NOMO-1 (cell line): ENCODE data around the gene RRH.
A peak's percentile ranks its signal among the peaks of the same experiment; 100 is the strongest.
"Not testable (repeated sequence)": the region's sequence is repeated elsewhere in the genome, so short reads cannot be mapped to it uniquely, and the experiment has no call there.

ENCODE experiments used
- DNase-seq, 2 experiments: peaks; one replicate each; lab custom pipeline; 2025; ENCODE audit not compliant: unreplicated experiment in 2 of 2; lab: John Stamatoyannopoulos, UW

The RRH gene, protein sequence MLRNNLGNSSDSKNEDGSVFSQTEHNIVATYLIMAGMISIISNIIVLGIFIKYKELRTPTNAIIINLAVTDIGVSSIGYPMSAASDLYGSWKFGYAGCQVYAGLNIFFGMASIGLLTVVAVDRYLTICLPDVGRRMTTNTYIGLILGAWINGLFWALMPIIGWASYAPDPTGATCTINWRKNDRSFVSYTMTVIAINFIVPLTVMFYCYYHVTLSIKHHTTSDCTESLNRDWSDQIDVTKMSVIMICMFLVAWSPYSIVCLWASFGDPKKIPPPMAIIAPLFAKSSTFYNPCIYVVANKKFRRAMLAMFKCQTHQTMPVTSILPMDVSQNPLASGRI

DNA sequence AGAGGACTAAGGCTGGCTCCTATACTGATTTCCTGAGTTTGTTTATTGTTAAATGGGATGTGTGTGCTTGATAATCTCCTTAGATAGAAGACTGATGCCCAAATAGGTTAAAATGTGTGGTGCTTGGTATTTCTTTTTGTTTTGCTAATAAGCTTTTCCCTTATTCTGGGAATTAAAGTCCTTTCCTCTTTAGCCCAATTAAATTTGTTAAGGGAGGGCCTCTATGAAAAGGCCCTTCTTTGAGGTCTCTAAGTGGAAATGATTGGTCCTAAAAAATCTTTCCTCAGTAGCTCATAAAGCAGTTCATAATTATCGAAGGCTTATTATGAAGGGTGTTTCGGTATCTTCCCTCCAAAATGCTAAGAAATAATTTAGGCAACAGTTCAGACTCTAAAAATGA is at the start of gene RRH:
Gene RRH, plus strand, starts transcription at position 301 of the 400 bp plus-strand sequence. Its CDS starts 56 bp downstream, at position 357.
- DNase-seq = no peak

DNA sequence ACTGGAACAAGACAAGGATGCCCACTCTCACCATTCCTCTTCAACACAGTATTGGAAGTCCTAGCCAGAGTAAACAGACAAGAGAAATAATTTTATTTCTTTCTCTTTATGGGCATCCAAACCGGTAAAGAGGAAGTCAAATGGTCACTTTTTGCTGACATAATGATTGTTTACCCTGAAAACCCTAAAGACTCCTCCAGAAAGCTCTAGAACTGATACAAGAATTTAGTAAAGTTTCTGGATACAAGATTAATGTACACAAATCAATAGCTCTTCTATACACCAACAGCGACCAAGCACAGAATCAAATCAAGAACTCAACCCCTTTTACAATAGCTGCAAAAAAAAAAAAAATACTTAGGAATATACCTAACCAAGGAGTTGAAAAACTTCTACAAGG is 45.7 kb upstream of the RRH start:
- not testable (repeated sequence) for DNase-seq

DNA sequence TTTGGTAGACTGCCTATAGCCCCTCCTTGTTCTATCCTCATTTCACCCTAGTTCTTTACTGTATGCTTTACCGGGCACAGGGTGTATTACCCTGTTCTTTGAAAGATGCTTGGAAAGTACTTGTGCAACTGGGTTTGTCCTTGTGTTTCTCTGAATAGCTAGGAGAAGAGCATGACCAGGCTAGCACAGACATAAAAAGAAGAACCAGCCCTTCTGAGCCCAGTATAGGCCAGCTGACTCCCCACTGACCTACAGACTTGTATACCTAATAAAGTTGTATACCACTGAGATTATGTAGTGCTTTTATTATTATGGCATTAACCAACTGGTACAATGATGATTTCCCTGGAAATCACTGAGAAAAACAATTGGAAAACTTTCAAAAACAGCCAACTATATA is 40.9 kb upstream of the RRH start:
- no peak for DNase-seq

DNA sequence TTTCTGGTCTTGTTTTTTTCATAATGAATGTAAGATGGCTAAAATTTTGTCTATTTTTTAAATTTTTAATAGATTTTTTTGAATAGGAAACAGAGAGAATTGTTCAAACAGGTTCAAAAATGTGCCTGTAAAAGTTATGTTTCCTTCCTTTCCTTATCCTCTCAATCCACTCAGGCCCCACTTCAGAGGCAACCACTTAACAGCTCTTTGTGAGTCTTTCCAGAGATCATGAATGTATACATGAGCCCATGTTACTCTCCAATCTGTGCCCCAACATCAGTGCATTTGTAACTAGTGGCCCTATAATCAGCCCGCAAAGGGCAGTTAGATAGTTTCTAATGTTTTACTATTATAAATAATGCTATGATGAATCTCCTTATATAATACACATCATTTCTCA is 40.0 kb upstream of the RRH start:
- DNase-seq = no peak

DNA sequence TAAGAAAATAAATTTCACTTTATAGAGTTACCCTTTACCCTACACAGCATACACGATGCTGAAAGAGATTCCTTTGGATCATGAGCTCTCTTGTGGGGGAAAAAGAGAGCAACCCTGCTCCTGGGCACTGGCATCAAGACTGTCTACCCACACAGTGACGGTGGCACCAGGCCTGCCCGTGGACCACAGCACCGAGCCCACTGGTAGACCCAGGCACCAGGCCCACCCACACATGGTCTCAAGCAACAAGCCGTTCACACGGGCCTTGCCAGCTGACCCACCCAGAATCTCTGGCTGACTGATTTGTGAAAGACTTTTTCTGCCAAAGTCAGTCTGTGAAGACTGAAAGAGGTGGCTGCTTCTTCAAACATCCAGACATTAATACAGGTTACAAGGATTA is 32.7 kb upstream of the RRH start:
- no peak for DNase-seq

DNA sequence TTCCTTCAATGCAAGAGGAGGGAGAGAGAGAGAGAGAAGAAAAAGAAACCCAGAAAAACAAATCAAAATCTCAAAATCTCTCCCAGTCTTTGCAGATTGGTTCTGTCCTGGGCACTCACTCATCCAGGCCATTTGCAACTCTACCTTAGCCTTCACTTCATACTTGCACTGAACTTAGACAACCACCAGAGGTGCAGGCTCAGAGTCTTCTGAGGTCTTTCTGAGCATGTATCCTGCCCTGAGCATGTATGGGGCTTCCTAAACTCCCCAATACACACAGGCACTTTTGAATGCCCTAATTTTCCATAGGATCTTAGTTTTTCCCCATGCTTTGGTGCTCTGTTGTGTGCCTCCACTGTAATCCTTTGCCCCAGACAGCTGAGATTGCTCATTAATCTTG is 28.9 kb upstream of the RRH start:
- DNase-seq = no peak

DNA sequence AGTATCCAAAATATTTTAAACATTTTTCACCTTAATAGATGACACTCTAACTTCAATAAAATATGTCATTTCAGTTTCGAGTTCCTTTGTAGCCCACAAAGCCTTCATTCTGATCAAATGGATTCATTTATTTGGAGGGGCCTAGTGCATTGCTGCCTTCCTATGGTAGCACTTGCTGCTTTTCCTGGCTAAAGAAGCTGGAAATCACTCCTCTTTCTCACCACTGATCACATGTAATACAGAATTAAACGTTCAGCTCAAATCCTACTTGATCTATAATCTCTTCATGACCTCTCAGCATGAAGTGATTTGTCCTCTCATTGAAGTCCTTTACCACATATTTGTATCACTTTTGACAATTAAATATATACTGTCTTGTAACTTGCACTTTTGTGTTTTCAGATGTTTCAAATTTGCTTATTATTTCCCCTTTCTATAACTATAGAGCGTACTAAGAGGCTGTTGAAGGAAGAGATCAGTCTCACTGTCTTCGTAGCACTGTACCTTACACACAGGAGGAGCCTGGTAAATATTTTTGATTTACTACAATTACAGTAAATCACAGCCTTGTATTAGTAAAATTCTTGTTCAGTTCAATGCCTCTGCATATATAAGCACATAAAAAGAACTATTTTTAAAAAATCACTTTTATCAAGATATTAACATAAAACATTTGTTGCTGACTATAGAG is 26.5 kb upstream of the RRH start:
- DNase-seq = no peak

DNA sequence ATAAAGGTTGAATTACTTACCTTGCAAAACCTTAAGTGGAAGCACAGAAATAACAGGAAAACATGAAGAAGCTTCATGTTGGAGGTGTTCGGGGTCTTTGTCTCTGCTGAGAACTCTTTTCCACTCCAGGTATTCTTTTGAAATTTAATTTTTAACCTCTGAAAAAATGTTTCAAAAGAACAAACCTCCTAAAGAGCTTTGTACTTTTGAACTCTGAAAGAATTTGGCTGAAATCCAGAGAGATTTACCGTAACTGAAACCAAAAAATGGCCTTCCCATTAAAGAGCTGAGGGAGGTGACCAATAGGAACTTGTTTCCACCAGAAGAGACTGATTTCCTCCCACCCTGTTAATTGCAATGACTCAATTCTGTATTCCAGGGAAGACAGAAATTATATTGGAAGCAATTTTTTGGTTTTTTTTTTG is 25.9 kb upstream of the RRH start, which contains the start of gene CFI:
Gene CFI, minus strand, starts transcription at position 105 of the 425 bp plus-strand sequence. Its CDS starts 28 bp downstream, at position 77.
- DNase-seq = no peak

DNA sequence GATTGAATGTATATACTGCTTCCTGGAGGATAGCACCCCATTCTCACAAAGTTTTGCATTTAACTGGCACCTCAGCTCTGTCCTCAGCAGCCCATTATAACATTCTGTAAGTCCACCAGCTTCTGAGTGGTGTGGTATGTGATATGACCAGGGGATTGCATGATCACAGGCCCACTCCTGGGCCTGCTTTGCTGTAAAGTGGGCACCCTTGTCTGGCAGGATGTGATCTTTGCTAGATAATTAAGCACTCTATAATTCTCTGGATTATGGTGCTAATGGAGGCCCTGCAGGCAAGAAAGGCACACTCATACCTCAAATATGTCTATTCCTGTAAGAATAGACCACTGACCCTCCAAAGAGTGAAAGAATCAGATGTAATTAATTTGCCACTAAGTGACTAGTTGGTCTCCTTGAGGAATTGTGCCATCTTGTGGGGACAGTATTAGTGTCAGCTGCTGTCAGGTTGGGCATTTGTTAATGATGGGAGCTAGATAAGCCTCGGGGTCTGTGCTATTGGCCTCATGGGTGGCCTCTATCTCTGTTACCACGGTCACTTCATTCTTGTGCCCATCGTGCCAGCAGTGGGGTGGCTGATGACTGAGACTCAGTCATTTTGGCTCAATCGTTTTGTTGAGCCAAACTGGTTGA is 23.7 kb upstream of the RRH start:
- peak in 1 of 2 experiments; percentile 13 for DNase-seq

DNA sequence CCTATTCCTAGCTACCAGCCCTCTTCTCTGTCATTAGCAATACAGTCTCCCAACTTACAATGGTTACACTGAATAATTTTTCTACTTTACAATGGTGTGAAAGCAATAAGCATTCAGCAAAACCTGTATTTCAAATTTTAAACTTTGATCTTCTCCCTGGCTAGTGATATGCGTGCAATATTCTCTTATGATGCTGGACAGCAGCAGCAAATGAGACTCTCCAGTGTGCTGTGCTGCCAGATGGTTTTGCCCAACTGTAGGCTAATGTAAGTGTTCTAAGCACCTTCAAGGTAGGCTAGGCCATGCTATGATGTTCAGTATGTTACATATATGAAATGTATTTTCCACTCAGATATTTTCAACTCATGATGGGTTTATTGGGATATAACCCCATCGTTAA is 18.1 kb upstream of the RRH start:
- DNase-seq = no peak

DNA sequence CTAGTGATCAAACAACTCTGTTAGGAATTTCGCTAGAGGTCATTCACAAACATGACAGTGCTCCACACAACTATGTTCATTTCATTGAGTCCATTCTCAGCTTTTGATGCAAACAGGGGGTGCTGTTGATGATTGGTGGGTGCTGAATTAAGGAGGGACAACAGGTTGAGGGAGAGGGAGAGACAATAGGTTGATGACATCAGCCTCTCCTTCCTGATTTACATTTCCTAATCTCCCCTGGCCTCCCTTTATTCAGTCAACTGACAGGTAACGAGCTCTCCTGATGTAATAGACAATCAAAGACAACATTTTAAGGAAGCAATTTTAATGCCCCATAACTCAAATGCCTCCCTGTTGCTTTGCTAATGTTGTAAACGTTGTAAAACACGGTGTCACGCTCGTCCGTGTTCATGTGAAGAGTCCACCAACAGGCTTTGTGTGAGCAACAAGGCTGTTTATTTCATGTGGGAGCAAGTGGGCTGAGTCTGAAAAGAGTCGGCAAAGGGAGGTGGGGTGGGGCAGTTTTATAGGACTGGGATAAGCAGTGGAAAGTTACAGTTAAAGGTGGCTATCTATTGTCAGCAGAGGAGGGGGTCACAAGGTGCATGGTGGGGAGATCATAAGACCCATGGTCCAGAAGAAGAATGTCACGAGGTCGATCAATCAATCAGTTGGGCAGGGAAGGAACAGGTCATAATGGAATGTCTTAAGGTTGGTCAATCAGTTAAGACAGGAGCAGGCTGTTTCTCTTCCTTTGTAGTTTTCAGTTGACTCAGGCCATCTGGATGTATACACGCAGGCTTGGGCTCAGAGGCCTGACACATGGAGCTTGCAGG is 17.0 kb upstream of the RRH start:
- DNase-seq = peak in 1 of 2 experiments; percentile 15

DNA sequence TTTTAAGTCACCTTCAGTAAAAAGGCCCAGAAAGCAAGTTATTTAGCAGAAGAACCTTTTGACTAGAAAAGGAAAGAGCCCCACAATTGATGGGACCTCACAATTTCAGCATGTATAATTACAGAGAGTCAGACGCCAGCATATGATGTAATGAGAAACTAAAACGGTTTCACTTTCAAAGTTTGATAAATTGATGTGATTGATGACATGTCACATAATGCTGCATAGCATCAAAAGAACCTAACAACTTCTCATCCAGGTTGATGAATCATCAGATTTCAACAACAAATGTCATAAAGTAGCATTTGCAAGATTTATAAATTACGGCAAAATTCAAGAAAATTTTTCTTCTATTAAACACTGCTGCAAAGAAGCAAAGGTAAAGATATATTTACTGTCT is 16.1 kb upstream of the RRH start:
- peak in 1 of 2 experiments; percentile 46 for DNase-seq

DNA sequence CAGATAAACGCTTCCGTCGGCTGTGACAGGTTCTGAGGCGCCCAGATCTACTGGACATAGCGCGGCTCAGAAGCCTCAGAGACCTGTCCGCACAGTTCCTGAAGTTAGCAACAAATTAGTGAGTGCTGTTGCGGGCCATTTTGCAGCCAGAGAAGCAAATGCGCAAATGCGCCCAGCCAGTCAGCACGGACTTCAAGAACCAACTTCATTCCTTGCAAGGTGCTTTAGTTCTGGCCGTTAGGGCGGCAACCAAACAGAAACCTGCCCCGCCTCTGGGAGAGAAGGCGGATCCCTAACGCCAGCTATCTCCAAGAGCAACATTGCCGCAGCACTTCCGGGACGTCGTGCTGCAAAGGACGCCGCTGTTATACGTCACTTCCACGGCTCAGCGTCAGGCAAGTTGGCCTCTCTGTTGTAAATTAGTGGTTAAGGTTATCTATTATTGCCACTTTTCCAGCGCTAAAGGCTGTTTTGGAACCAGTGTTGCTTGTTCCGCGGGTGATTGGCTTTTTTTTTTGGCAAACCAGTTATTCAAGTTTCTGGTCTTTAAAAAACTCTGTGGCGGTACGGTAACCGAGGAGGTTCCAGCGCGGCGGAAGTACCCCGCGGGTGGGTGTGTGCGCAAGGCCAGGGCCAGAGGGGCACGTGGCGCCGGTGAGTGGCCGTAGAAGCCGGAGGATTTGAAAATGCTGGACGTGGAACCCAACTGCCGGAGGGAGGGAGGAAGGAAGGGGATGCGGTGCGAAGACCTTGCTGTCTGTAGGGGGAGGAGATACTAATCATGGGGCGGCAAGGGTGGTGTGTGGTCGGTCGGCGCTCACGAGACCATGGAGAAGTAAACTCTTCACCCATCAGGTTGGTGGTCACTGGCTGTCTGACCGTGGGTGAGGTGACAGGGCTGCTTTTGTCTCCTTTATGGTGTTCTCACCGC is 12.4 kb upstream of the RRH start, which contains the start of gene GAR1:
Gene GAR1, plus strand, starts transcription at position 612 of the 931 bp plus-strand sequence. CDS start 403 bp downstream, outside the sequence.
- peak; percentile 93 to 96 for DNase-seq

DNA sequence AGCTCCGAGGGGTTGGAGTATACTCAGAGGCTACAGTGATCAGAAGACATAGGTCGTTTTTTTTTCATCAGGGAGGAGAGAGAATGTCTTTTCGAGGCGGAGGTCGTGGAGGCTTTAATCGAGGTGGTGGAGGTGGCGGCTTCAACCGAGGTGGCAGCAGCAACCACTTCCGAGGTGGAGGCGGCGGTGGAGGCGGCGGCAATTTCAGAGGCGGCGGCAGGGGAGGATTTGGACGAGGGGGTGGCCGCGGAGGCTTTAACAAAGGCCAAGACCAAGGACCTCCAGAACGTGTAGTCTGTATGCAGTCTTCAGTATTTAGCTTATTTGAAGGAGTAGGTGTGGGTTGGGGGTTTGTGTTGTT is 11.7 kb upstream of the RRH start:
- no peak for DNase-seq

DNA sequence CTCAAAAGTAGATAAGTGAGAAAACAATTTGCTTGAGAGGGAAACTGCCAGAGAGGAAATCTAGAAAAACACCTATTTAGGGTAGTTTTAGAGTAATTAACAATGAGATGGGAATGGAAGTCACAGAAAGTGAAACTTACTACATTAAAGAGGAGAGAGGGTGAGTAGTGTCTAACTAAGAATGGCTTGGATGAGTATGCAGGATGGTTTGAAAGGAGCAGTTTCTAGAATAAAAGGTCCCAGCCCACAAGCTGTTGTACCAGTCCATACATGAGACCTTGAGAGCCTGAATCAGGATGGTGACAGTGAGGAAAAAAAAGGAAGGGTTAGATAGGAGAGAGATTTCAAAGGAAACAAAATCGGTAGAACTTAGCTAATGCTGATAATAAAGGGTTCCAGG is 10.9 kb upstream of the RRH start:
- no peak for DNase-seq

DNA sequence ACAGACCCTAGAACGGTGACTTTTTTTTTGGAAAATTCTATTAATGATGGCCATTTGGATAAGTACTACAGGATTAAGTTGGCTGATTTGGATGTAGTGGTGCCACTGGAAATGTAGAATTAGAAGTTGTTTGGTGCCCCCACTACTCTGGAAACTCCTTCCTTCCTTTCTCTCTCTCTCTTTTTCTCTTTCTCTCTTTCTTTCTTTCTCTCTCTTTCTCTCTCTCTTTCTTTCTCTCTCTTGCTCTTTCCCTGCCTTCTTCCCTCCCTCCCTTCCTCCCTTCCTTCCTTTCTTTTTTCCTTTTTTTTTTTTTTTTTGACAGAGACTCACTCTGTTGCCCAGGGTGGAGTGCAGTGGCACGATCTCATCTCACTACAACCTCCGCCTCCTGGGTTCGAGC is 9.5 kb upstream of the RRH start:
- no peak for DNase-seq

DNA sequence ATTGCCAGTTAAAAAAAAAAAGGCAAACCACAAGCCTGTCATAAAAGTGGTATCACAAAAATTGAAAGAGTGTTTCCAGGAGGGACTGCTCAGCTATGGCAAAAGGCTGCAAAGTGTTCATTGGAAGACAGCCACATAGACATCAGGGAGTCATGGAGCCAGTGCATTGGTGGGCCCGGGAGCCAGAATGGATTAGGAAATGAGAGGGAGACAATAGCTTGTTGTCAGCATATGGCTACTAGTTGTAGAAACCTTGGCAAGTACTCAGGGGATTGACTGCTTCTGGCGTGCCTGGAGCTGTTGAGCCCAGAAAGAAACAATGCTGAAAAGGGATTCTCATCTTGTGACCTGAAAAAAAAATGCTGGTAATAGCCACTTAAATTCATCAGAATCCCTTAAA is 7.2 kb upstream of the RRH start:
- DNase-seq = no peak

DNA sequence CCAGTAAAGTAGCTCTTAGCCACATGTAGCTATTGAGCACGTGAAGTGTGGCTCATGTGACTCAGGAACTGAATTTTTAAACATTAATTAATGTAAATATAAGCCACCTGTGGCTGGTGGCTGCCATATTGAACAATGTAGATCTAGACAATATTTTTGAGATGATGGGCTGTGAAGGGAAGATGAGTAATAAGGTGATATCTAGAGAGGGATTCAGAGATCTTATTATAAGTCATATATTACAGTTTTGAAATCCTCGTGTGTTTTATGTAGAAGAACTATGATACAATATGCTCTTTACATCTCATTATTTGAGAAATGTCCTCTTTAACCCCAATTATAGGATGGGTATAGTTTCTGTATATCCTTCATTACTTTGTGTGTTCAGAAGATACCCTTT is 6.6 kb upstream of the RRH start:
- no peak for DNase-seq

DNA sequence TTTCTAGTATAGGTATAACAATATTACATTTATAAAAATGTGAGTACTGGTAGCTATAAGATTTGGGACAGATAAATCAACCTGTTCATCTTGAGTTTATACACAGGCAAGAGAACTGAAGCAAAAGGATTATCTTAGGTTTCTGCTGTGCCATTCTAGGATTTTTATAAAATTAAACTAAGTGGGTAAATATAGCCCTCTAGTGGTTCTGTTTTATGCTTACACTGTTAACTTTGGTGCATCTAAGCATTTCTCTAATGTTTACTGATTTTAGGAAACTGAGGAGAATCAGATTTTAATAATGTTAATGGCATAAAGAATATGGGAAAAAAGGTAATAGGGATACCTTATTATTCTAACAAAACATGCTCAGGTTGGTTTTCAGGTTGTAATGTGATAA is 1.1 kb upstream of the RRH start:
- DNase-seq = peak; percentile 5 to 41

DNA sequence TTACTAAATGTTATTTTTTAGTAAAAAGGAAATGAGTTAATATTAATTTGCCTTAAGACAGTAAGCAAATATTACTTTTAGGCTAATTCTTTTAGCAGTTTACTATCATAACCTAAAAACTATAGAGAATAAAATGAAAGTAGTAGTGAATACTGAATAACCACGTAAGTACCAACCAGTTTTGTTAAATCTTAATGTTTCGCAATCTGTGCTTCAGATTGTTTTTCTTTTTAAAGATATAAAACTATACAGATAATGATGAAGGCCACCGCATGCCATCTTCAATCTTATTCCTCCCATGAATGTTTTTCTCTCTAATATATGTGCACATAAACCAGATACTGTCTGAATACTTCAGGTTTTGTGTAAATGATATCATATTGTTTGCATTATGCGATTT is 6.0 kb downstream of the RRH start:
- DNase-seq = no peak
